ENCODE results near the gene TRIM40. TPM values are rescaled to one million over a fixed set of nuclear protein-coding genes. Genes with fewer than 3 reads are reported as not detected.
A peak's percentile ranks its signal among the peaks of the same experiment; 100 is the strongest.

Gene TRIM40, protein sequence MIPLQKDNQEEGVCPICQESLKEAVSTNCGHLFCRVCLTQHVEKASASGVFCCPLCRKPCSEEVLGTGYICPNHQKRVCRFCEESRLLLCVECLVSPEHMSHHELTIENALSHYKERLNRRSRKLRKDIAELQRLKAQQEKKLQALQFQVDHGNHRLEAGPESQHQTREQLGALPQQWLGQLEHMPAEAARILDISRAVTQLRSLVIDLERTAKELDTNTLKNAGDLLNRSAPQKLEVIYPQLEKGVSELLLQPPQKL
- total RNA-seq, result not detected
- not detected for polyA plus RNA-seq
- total RNA-seq, result 0 reads per million in 6 experiments

DNA sequence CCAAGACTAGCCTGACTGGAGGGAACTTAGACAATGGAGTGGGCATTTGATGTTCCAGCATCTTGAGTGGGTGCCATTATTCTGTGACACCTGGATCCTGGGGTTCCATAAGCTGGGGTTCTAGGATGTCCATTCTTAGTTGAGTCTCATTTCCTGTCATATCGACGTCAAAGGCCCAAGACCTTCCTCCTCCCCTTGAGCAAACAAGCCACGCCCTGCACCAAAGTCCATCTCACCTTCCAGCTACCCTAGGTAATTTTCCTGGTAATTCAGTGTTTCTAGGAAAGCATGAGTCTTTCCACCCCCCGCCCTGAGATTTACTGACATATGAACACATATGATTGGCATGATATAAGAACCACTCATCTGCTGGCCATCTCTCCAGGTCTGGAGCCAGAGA lies at the start of gene TRIM40:
TRIM40 (plus strand) TSS at position 384 of the 400 bp plus-strand sequence. CDS start 897 bp downstream, outside the sequence.
- peaks cover 0 to 1% (median 0%) of the 10 kb centered on the region in 3 donors for H3K36me3 Mint-ChIP-seq
- POLR2A ChIA-PET, result interaction anchor here (1.8 kb wide), 1 partner anchor 32 kb away, joined by 4 read pairs; no protein-coding TSS in a partner anchor
- no peak within 1 kb of the TSS for H3K4me3 Mint-ChIP-seq

DNA sequence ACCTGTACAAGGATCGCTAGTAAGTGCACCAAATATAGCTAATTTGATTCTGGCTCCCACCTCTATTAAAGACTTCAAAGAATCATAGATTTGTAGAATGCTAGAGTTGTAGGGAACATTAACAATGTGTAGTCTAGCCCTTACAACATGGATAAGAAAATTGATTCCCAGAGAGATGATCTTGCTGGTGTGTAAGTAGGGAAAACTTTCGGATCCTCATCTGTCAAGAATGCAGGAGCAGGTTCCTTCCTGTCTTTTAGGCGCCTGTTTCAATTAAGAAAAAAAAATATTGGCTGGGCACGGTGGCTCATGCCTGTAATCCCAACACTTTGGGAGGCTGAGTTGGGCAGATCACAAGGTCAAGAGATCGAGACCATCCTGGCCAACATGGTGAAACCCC lies 48.1 kb upstream of the TRIM40 start:
- no peak for ATAC-seq
- Mint-ChIP-seq H3K27ac (no peak overlapping the region), H3K36me3 (peaks cover 0 to 7% (median 0%) of the 10 kb centered on the region in 3 donors), H3K27me3 (peaks cover 30 to 66% (median 47%) of the 10 kb centered on the region in 5 donors), H3K4me1 (peaks cover 0 to 2% (median 0%) of the 10 kb centered on the region in 4 donors), H3K4me3 (no peak overlapping the region), H3K9me3 (peaks cover 0 to 6% (median 0%) of the 10 kb centered on the region in 9 donors)
- DNase-seq, result no peak
- POLR2A ChIA-PET, result no interaction called here

More for the DNA sequence above, at the start of gene TRIM40:
- no peak within 1 kb of the TSS for H3K27ac Mint-ChIP-seq
- H3K4me1 Mint-ChIP-seq, result peaks cover 3 to 4% (median 4%) of the 10 kb centered on the region in 4 donors
- H3K27me3 Mint-ChIP-seq, result peaks cover 25 to 46% (median 30%) of the 10 kb centered on the region in 5 donors
- no peaks in the 10 kb centered on the region for H3K9me3 Mint-ChIP-seq
- no peak for DNase-seq
- no peak for ATAC-seq

- H3K27ac Mint-ChIP-seq, result peak overlapping the region in 1 of 10 donors; percentile 65
- no peak for DNase-seq
- H3K27me3 Mint-ChIP-seq, result peaks cover 36 to 87% (median 66%) of the 10 kb centered on the region in 5 donors
- no peak for ATAC-seq
- POLR2A ChIA-PET, result interaction anchor here (0.7 kb wide), 2 partner anchors 75 to 302 kb away, joined by 3 to 6 read pairs; no protein-coding TSS in a partner anchor
- H3K9me3 Mint-ChIP-seq, result no peaks in the 10 kb centered on the region
- peaks cover 0 to 5% (median 0%) of the 10 kb centered on the region in 3 donors for H3K36me3 Mint-ChIP-seq
- no peak overlapping the region for H3K4me3 Mint-ChIP-seq
- peaks cover 0 to under 1% (median 0%) of the 10 kb centered on the region in 4 donors for H3K4me1 Mint-ChIP-seq
Observed at GRCh38 chr6:30091577-30092381, 44.2 kb upstream of the TRIM40 start.

- peaks cover 7 to 12% (median 8%) of the 10 kb centered on the region in 4 donors for H3K4me1 Mint-ChIP-seq
- peaks cover 32 to 87% (median 63%) of the 10 kb centered on the region in 5 donors for H3K27me3 Mint-ChIP-seq
- no peaks in the 10 kb centered on the region for H3K36me3 Mint-ChIP-seq
- POLR2A ChIA-PET, result interaction anchor here (0.7 to 1.2 kb wide), 3 partner anchors 9 to 304 kb away, joined by 3 to 6 read pairs (median 3); no protein-coding TSS in a partner anchor
- ATAC-seq, result no peak
- H3K9me3 Mint-ChIP-seq, result no peaks in the 10 kb centered on the region
- no peak for DNase-seq
- H3K27ac Mint-ChIP-seq, result no peak overlapping the region
- no peak overlapping the region for H3K4me3 Mint-ChIP-seq
Observed at GRCh38 chr6:30092852-30093543, 42.9 kb upstream of the TRIM40 start.

DNA sequence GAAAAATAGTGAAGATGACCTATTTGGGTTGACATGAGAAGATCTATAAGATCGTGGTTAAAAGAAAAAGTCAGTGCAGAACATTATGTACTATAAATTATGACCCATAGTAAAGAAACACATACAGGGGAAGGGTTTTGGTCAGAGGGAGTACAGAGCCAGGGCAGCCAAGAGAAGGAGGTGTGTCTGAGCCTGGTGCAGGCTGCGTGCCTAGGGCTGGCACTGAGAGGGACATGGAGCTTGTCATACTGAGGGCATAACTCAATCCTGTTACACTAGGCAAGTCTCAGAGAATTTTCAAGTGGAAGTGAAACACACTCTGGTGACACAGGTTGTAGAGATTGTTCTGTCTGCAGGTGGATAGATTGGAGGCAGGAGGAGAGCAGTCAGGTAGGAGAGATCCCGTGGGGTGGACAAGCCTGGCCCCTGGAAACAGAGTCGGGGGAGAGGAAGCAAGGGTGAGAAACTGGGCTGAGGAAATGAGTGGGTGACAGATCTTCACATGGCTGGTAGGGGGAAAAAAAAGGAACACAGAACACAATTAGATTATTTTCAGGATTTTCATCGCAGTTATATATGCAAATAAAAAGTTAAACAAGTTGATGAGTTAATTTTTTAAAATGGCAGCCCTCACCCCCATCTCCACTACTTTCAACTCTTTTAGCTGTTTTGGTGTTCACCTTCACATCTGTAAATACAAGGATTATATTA lies 41.8 kb upstream of the TRIM40 start:
- POLR2A ChIA-PET, result interaction anchor here (0.9 to 1.2 kb wide), 2 partner anchors 8 to 20 kb away, joined by 3 read pairs; no protein-coding TSS in a partner anchor

GRCh38 chr6:30096829-30097228 lies 39.1 kb upstream of the TRIM40 start:
- ATAC-seq (no peak), DNase-seq (no peak)
- Mint-ChIP-seq H3K27ac (no peak overlapping the region), H3K9me3 (no peaks in the 10 kb centered on the region), H3K4me1 (peaks cover 19 to 42% (median 35%) of the 10 kb centered on the region in 4 donors), H3K4me3 (no peak overlapping the region), H3K27me3 (peaks cover 26 to 77% (median 65%) of the 10 kb centered on the region in 5 donors), H3K36me3 (no peaks in the 10 kb centered on the region)
- POLR2A ChIA-PET, result no interaction called here

More for the DNA sequence above, 41.8 kb upstream of the TRIM40 start:
- Mint-ChIP-seq H3K4me3 (no peak overlapping the region), H3K4me1 (peaks cover 12 to 20% (median 14%) of the 10 kb centered on the region in 4 donors), H3K27me3 (peaks cover 26 to 88% (median 65%) of the 10 kb centered on the region in 5 donors), H3K36me3 (no peaks in the 10 kb centered on the region), H3K27ac (no peak overlapping the region), H3K9me3 (no peaks in the 10 kb centered on the region)
- ATAC-seq, result no peak
- DNase-seq, result no peak

DNA sequence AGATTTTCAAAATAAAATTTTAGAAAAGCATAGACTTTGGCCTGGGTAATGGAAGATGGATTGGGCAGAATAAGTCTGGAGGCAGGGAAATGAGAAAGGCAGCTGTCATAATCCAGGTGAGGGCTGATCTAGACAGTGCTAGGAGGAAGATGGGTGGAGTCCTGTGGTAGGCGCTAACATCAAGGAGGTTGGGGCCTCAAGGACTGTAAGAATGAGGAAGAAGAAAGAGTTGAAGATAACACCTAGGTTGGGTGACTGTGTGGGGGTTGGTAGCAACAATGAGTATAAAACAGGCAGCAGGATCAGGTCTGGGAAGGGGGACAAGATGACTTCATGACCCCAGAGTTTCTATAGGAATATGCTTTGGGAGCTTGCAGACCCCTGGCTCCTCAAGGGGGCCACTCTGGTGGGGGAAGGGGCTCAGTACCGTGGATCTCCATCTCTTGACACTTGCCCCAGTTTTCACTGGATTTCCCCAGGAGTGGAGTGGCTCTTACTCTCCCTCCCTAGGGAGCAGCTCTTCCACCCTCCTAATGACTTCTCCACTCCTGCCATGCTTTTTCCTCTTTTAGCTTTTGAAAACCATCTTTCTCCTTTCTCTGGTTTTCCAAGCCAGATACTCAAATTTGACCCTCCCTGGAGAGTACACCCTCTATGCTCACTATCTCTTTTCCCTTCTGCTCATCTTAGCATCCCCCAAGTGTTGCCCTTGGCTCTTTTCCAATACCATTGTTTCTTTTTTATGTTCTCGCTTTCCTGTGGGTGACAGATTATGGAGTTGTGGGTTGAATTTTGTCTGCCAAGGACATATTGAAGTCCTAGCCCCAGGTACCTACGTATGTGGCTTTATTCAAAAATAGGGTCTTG lies 37.8 kb upstream of the TRIM40 start:
- Mint-ChIP-seq H3K27ac (peak overlapping the region in 3 of 10 donors; percentile 19 to 69 (median 48)), H3K9me3 (no peaks in the 10 kb centered on the region), H3K4me3 (peak overlapping the region in 6 of 10 donors; percentile 1 to 49 (median 32)), H3K36me3 (no peaks in the 10 kb centered on the region), H3K27me3 (peaks cover 20 to 64% (median 52%) of the 10 kb centered on the region in 5 donors), H3K4me1 (peaks cover 25 to 52% (median 45%) of the 10 kb centered on the region in 4 donors)
- POLR2A ChIA-PET, result no interaction called here
- ATAC-seq (peak; percentile 39 to 71), DNase-seq (peak in 2 of 10 donors; percentile 19 to 23)

DNA sequence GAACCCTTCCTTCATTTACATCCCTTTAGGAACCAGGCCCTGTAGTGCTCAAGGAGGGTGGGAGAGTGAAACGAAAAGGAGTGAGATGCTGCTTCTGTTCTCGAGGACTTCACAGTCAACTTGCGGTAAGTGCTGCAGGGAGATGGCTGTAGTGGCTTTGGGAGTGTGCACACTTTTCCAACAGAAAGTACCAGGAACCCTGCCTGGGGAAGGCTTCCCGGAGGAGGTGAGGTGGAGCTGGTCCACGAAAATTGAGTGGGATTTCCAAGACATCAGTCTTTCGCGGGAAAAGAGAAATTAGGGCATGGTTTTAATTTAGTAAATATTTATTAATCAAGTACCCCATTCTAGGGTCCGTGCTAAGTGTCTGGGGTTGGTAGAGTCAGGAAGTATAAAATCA lies 35.8 kb upstream of the TRIM40 start:
- ATAC-seq (no peak), DNase-seq (no peak)
- H3K27ac Mint-ChIP-seq, result peak overlapping the region in 1 of 10 donors; percentile 44
- H3K4me1 Mint-ChIP-seq, result peaks cover 31 to 58% (median 51%) of the 10 kb centered on the region in 4 donors
- POLR2A ChIA-PET, result no interaction called here
- H3K27me3 Mint-ChIP-seq, result peaks cover 17 to 53% (median 44%) of the 10 kb centered on the region in 5 donors
- H3K4me3 Mint-ChIP-seq, result peak overlapping the region; percentile 29 to 81 (median 60)
- H3K9me3 Mint-ChIP-seq, result no peaks in the 10 kb centered on the region
- no peaks in the 10 kb centered on the region for H3K36me3 Mint-ChIP-seq

- Mint-ChIP-seq H3K27me3 (peaks cover 17 to 49% (median 40%) of the 10 kb centered on the region in 5 donors), H3K36me3 (no peaks in the 10 kb centered on the region), H3K4me3 (peak overlapping the region; percentile 77 to 94 (median 86)), H3K4me1 (peaks cover 31 to 58% (median 51%) of the 10 kb centered on the region in 4 donors), H3K27ac (peak overlapping the region in 7 of 10 donors; percentile 16 to 70 (median 57)), H3K9me3 (no peaks in the 10 kb centered on the region)
- ATAC-seq (peak in 1 of 2 donors; percentile 20), DNase-seq (peak in 4 of 10 donors; percentile 16 to 31 (median 20))
- POLR2A ChIA-PET, result interaction anchor here (1.0 to 3.6 kb wide), 3 partner anchors 30 to 39 kb away, joined by 5 to 18 read pairs (median 16); partner anchors contain the start of genes POLR1H and PPP1R11
Observed at GRCh38 chr6:30100585-30101443, 35.1 kb upstream of the TRIM40 start.
